GM18511 (cell line): Measurements from ENCODE around the gene GPR31.

Experiments
- ATAC-seq: cut with Tn5 transposase; IDR thresholded peaks from one replicate; pipeline ENCODE4 v1.9.1; 2021; ENCODE audit warnings: mild to moderate bottlenecking, moderate library complexity; ENCODE audit not compliant: unreplicated experiment

Gene GPR31

DNA sequence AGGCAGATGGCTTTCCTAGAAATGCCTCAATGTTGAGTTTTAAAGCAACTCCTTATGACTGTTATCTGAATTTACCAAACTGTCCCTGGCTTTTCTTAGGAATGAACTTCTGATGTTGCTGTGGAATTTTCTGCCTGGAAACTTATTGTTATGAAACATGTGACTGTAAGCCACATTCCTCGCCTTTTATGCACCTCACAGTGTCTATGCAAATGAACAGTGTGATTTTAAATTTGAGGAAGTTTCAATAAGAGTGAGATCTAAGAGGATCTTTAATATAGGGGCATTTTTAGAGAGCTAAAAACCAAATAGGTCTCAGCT lies 37.2 kb downstream of the GPR31 start:
- ATAC-seq, result no peak

DNA sequence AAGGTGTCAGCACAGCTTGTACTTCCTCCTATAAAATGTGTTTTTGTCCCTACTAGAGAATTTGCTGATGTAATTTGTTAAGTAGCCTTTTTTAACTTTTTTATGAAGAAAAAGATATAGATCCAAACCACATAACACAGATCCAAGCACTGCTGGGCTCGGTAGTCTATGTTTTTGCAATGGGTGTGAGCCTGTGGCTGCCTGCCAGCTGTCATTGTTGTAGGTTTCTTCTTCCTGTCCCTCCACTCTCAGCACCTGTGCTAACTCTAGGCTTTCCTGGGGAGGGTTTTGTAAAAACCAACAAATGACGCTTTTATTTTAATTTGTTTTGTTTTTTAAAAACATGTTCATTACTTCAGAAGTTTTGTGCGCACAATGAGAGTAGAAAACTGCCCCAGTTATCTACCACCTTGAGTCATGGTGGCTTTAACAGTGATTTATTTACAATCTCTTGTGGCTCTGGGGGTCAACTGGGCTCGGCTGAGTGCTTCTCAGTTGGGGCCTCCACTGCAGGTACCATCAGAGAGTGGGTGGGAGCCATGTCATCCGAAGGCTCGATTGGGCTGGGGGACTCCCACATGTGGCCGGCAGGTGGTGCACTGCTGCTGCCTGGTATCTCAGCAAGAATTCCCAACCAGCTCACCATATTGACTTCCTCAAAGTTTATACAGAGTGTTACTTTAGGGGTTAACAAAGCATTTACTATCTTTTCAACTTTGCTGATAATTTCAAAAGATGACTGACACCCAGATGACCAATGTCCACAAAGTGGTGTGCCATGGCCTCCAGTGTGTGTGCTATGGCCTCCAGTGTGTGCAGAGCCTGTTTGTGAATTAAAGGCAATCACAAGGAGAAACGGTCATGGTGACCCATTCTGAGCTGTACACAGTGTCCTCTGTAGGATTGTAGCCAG lies 37.9 kb downstream of the GPR31 start:
- no peak for ATAC-seq

DNA sequence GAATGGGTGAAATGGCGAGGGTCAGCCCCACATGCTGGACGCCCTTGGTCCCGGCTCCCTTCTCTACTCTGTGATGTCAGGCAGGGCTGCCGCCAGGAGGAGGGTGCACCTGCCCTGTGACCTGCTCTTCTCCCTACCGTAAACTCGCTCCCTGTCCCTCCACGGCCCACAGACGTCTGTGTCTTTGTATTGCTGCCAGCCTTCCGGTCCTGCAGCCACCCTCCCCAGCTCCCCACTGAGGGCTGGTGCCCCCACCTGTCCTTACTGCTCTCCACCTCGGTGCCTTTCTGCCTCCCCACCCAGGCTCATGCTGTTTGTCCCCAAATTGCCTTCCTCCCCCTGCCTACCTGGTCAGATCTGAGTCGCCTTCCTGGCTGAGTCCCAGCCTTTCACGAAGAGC lies 38.9 kb downstream of the GPR31 start:
- ATAC-seq, result no peak

DNA sequence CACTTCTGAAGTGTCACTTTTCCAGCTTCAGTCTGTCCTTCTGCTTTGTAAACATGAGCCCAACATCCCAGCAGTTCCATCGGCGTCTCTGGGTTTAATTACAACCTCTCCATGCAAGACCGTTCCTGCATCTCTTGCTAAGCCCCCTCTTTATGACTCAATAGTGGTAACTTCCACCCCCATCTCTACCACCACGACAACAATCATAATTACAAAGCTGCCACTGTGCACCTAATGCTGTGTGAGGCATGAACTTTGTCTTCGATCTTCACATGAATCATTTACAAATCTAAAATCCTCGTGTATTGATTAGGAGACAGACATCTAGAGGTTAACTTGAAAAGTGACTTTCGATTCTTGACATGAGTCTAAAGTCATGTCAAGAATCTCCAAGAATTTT lies 39.8 kb downstream of the GPR31 start:
- no peak for ATAC-seq

DNA sequence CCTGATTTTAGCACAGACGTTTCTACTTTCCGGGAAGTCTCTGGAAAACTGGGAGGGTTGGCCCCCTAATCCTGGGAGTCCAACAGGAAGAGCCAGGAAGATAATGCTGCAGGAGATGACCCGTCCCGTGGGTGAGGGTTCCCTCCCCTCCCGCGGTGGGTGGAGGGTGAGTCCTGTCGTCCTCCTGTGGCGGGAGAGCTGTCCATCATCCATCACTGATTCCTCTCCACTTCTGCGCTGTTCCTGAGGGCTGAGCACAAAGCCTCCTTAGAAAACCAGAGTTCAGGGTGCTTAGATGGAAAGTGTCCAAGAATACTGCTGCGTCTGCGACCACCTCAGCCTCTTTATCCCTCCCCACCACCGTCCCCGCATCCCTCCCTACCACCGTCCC lies 40.9 kb downstream of the GPR31 start:
- ATAC-seq, result no peak

DNA sequence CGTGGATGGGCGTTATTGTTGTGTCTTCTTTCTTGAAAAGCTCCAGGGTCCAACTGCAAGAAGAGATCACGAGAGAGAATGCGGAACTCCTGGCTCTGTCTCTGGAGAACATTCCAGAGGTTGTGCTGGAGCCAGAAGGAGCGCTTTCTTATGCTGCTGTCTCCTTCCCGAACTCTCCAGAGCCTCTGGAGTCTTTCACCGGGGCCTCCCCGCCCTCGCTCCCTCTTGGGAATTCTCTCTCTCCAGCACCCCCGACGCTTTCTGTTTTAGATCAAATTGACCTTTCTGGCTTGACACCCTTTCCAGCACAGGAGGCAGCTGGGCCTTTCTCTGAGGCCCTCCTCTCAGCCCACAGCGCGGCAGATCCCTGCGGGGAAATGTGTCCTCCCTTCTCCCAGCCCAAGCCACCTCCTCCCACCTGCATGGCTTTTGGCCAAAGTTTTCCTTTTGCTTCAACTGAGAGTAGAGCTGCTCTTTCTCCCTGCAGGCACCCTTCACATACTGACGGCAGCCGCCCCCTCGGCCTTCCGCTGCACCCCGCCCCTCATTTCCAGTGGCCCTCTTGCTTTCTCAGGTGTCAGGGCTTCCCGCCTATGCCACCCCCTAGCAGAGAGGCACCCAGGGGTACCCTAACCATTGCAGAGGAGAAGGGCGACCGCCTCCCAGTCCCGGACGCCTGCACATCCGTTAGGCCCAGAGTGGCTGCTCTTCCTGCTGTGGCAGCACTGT lies 41.5 kb downstream of the GPR31 start:
- ATAC-seq, result no peak

DNA sequence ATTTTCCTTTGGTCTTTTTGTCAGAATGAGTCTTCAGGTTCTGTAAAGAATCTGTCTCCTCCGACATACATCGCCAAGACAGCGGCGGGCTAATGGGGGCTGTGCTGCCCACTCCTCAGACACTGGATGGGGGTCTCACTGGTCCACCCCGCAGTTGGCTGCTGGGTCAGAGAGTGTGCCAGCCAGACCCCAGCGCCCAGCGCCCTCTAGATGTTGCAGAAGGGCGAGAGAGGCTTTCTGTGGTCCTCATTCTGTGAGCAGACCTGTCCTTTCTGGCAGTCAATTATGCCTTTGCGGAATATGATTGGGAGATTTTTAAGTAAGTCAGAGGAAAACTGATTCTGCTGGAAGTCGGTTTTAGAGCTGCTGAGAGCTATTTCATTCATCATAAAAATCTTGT lies 42.7 kb downstream of the GPR31 start:
- no peak for ATAC-seq

DNA sequence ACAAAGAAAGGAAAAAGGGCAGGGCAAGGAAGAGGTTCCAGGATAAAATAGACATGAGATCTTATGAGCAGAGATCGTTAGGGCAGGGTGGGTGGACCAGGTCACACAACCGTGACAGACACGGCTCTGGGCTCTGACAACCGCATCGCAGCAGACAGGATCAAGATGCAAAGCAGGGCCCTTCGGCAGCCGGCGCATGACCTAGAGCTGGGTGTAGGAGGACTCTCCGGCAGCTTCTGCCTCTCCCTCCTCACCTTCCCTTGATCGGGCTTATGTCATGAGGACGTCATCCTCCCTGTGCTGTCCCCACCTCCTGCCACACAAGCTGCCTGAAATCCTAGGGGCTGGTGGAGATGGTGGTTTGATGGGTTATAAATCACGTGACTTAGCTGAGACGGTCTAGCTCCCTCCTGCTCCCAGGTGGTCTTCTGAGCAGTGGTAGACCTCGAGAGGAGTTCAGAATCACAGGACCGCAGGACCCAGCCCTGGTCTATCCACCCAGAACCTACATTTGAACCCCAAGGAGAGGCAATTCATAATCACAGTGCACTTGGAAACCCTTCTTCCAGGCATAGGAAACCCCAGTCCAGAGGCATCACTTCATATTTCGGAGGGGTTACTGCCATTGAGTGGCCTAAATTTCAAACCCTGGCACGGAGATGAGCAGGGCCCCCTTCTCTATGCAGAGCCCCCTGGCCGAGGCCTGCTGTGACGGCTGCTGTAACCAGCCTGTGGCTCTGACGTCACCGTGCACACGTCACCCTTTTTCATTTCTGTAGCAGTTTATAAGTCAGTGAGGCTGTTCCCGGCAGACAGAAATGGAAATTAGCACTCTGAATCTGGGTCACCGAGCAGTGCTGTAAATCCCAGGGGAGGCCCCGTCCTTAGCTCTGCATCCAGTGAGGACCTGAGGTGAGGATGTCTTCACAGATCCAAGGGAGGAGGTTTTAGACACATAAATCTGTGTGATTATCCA lies 43.6 kb downstream of the GPR31 start:
- peak; percentile 88 for ATAC-seq

DNA sequence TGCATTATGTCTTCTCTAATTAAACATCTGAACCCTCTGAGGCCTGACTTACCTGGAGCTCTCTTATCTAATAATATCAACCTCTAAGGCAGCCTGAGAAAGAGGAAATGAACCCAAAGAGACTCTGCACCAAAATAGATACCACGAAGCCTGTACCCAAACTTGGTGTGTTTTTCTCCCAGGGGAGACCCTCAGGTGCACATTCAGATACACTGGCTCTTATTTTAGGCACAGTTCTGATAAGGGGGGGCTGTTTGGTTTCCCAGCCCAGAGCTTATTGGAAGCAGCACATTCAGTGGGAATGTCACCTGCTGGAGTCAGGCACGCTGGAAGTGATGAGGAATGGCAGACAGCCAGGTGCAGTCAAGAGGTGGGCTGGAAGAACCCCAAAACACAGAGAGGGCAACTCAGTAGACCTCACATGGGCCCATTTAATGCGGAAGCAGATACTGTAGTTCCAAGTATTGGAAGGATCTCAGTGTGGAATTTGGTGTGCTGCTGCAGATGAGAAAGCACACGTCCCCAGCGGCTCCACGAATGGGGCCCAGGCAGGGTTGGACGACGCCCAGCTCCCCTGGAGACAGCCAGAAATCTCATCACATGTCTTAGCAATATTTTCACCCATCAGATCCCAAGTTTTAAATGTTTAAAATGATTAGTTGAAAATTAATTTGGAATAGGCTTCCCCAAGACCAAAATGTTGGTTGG lies 44.6 kb downstream of the GPR31 start:
- ATAC-seq, result peak; percentile 66

DNA sequence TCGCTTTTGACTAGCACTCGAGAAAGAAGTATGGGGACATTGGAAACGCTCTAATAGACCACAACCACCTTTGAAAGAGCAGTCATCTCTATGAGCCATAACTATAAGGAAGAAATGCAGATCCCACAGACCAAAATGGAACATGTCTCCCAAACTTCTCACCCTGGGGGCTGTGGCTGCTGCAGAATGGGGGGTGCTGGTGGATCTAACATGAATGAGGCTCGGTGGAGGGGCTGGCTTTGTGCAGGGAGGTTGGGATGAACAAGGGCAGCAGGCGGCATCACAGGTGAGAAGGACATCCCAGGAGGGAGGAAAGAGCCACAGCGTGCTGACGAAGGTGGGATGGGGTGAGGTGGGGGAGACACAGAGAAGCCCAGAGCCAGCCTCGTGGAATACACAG lies 45.4 kb downstream of the GPR31 start:
- no peak for ATAC-seq

DNA sequence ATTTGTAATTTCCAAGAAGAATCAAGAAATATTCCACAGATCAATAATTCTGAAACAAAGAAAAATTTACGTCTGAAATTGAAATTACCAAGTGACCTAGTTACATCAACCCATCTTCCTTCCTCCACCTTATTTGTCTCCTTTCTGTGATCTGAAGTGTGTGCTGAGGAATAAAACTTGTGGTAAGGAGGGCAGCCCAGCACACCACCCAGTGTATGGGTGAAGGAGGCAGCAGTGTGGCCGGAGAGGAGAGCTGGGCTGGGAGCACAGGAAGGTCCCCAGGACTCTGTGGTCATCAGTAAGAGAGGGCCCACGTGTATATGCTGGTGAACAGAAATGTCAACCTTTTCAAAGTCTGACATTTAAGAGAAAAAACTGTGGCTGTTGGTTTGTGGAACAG lies 46.2 kb downstream of the GPR31 start:
- no peak for ATAC-seq

DNA sequence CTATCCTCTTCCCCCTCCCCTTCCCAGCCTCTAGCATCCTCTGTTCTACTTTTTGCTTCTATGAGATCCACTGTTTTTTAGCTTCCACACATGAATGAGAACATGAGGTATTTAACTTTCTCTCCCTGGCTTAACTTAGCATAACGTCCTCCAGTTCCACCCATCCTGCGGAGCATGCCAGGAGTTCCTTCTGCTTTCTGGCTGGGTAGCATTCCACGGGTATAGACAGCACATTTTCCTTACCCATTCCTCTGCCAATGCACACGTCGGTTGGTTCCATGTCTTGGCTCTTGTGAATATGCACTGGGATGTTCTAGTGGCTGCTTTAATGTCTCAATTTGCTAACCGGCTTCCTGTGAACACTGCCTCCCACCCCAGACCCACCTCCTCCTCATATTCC lies 48.1 kb downstream of the GPR31 start:
- ATAC-seq, result no peak

DNA sequence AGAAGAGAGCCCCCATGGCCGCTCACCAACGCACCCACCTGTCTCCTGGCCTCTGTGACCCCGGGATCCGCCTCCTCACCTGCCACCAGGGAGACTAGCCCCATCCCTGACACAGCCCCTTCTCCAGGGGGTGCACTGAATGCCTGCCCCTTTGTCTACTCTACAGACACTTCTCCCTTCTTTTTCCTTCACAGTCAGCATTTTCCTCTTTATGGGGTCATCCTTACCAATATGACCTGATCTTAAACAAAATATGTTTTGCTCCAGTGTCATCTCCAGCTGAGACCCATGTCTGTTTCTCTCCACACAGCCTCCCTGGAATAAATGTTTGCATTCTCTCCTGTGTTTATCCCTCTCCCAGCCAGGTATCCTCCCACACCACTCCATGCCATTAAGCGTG lies 49.5 kb downstream of the GPR31 start:
- no peak for ATAC-seq

DNA sequence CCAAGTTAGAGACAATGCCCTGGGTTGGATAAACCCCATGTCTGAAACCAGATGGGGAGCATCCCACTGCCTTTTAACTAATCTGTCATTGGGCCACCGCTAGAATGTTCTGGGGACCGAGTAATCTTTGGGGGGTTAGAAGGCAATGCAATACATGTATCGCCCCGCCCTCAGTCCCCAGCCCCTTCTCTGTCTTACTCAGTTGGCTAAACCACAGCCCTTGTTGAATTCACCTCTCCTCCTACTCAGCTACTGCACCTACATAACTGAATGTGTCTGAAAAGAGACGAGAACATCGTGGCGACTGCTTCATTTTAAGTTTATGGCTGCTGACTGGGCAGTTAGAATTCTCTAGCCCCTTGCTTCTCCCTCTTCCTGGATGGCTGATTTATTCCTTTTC lies 50.0 kb downstream of the GPR31 start:
- no peak for ATAC-seq

DNA sequence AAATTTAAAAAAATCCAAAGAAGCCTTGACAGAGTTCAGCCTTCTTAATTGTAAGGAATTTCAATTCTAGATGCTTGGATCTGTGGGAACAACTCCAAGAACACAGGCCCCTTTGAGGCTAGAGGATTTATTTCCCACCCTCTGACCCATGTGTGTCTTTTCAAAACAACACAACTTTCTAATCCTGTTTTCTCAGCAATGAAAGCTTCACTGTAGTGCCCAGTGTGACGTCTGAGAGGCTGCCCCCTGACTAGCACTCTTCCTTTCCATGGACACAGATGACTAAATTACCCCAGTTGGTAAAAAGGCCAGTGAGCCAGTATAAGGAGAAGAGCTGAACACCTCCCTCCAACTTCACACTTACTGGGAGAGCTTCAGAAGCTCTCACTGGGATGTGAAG lies 51.4 kb downstream of the GPR31 start:
- ATAC-seq, result no peak
